CD14-positive monocyte (primary cell): ENCODE results near the gene ARV1. TPM values are rescaled to one million over a fixed set of nuclear protein-coding genes. Genes with fewer than 3 reads are reported as not detected.
"Not testable (repeated sequence)": the region's sequence is repeated elsewhere in the genome, so short reads cannot be mapped to it uniquely, and the experiment has no call there.

Experiments
- DNase-seq, 3 donors: peaks; one replicate each; pipeline ENCODE4 v3.0.0-alpha.2; 2011 to 2022
- H2AFZ ChIP-seq: 2 replicates; pipeline ENCODE4 v1.6.0; 2012; ENCODE audit warnings: mild to moderate bottlenecking, low read depth, low read length, inconsistent platforms; ENCODE audit not compliant: insufficient read depth, poor library complexity, severe bottlenecking
- H3K27ac ChIP-seq, 2 donors: 1 replicate in 1 of 2; 2 replicates in 1 of 2; pipeline ENCODE4 v1.5.1; 2012 to 2013; ENCODE audit warnings: low read length in 2 of 2, control low read depth in 1 of 2, inconsistent platforms in 1 of 2, low read depth in 1 of 2, mild to moderate bottlenecking in 1 of 2
- H3K27me3 ChIP-seq, 2 donors: one replicate each; pipeline versions ENCODE4 v1.6.0 to v1.6.1; 2011 to 2013; ENCODE audit warnings: low read length in 2 of 2; ENCODE audit not compliant: control insufficient read depth in 2 of 2, insufficient read depth in 2 of 2
- H3K36me3 ChIP-seq, 2 donors: replicated peaks in 1 of 2; 1 replicate in 1 of 2; 2 replicates in 1 of 2; pipeline versions ENCODE4 v1.5.1 to v1.6.1; 2012 to 2013; ENCODE audit warnings: low read length in 2 of 2, control low read depth in 1 of 2, inconsistent platforms in 1 of 2, mild to moderate bottlenecking in 1 of 2; ENCODE audit not compliant: insufficient read depth in 2 of 2, control insufficient read depth in 1 of 2
- H3K4me1 ChIP-seq, 2 donors: 1 replicate in 1 of 2; 2 replicates in 1 of 2; pipeline versions ENCODE4 v1.5.1 to v1.6.1; 2012 to 2013; ENCODE audit warnings: low read length in 2 of 2, control low read depth in 1 of 2, inconsistent platforms in 1 of 2, mild to moderate bottlenecking in 1 of 2, moderate library complexity in 1 of 2; ENCODE audit not compliant: insufficient read depth in 2 of 2, control insufficient read depth in 1 of 2
- H3K4me2 ChIP-seq: replicated peaks from 2 replicates; pipeline ENCODE3; 2012; ENCODE audit warnings: low read length, moderate library complexity, mild to moderate bottlenecking; ENCODE audit not compliant: poor library complexity, severe bottlenecking; ENCODE audit errors: extremely low read depth
- H3K4me3 ChIP-seq, 3 experiments: fragments of 200-600 bp in 1 of 3; sonication (generic) in 1 of 3; replicated peaks in 1 of 3; 1 replicate in 2 of 3; 2 replicates in 1 of 3; pipeline ENCODE4 v1.5.1; 2011 to 2013; ENCODE audit warnings: low read length in 3 of 3, mild to moderate bottlenecking in 3 of 3, control low read depth in 2 of 3, low read depth in 2 of 3, inconsistent platforms in 1 of 3, moderate library complexity in 1 of 3
- H3K79me2 ChIP-seq: 2 replicates; pipeline ENCODE4 v1.6.0; 2012; ENCODE audit warnings: mild to moderate bottlenecking, control low read depth, inconsistent platforms, low read length, moderate library complexity; ENCODE audit not compliant: insufficient read depth
- H3K9ac ChIP-seq: 2 replicates; pipeline ENCODE4 v1.6.0; 2017; ENCODE audit warnings: low read length, mild to moderate bottlenecking; ENCODE audit not compliant: insufficient read depth, poor library complexity, severe bottlenecking
- H3K9me3 ChIP-seq, 2 donors: replicated peaks in 1 of 2; 1 replicate in 1 of 2; 2 replicates in 1 of 2; pipeline versions ENCODE4 v1.5.1 to v1.6.1; 2012 to 2013; ENCODE audit warnings: low read length in 2 of 2, control low read depth in 1 of 2; ENCODE audit not compliant: control insufficient read depth in 1 of 2, insufficient read depth in 1 of 2
- H4K20me1 ChIP-seq: 2 replicates; pipeline ENCODE4 v1.6.0; 2012; ENCODE audit warnings: mild to moderate bottlenecking, low read length, control low read depth, moderate library complexity; ENCODE audit not compliant: insufficient read depth
- H3K27ac Mint-ChIP-seq, 7 donors: one replicate each; pipeline ENCODE4 v1.8.0; 2020; ENCODE audit warnings: mild to moderate bottlenecking in 7 of 7, mixed read lengths in 7 of 7, moderate library complexity in 6 of 7, inconsistent platforms in 2 of 7
- H3K27me3 Mint-ChIP-seq, 3 donors: one replicate each; pipeline ENCODE4 v1.8.0; 2021 to 2022; ENCODE audit warnings: low read depth in 3 of 3, mild to moderate bottlenecking in 3 of 3, mixed read lengths in 3 of 3, moderate library complexity in 3 of 3, inconsistent platforms in 1 of 3
- H3K36me3 Mint-ChIP-seq, 2 donors: one replicate each; pipeline ENCODE4 v1.8.0; 2020; ENCODE audit warnings: mixed read lengths in 2 of 2, inconsistent platforms in 1 of 2, mild to moderate bottlenecking in 1 of 2
- H3K4me1 Mint-ChIP-seq: one replicate; pipeline ENCODE4 v1.8.0; 2020; ENCODE audit warnings: mild to moderate bottlenecking, mixed read lengths
- H3K4me3 Mint-ChIP-seq, 2 donors: one replicate each; pipeline ENCODE4 v1.8.0; 2020; ENCODE audit warnings: mild to moderate bottlenecking in 2 of 2, mixed read lengths in 2 of 2, moderate library complexity in 1 of 2
- H3K9me3 Mint-ChIP-seq, 7 donors: one replicate each; pipeline ENCODE4 v1.8.0; 2020 to 2022; ENCODE audit warnings: mixed read lengths in 7 of 7, mild to moderate bottlenecking in 6 of 7, moderate library complexity in 6 of 7, inconsistent platforms in 2 of 7
- WGBS: methylation state at CpG from one replicate; pipeline ENCODE4 v1.1.5; 2013; ENCODE audit warnings: missing lambda C conversion rate; ENCODE audit not compliant: insufficient coverage; 5-methylcytosine and 5-hydroxymethylcytosine counted together
- intact Hi-C, 2 donors: fragments of 100-400 bp; cut with micrococcal nuclease; formaldehyde crosslinking; loops; one replicate each; pipeline versions ENCODE4 v1.15.0 to v1.15.1; 2023
- polyA plus RNA-seq, 3 donors: library from polyadenylated mRNA; depleted of rRNA in 1 of 3; unstranded in 2 of 3; stranded (reverse) in 1 of 3; fragments of 300-500 nt in 2 of 3; fragments of >200 nt in 1 of 3; fragmentation: Illumina TruSeq in 2 of 3; gene quantifications; 1 replicate in 2 of 3; 2 replicates in 1 of 3; pipeline ENCODE4 v1.2.3, GENCODE V29; 2012 to 2021
- TF ChIP-seq, protein P1 (sequence below): fragments of 200-600 bp; IDR thresholded peaks from one replicate; pipeline ENCODE4 v1.8.0; 2022; ENCODE audit warnings: antibody characterized with exemption, mild to moderate bottlenecking

Gene ARV1
- polyA plus RNA-seq, 3 donors: 7.7 to 19.2 (median 15.0) TPM

DNA sequence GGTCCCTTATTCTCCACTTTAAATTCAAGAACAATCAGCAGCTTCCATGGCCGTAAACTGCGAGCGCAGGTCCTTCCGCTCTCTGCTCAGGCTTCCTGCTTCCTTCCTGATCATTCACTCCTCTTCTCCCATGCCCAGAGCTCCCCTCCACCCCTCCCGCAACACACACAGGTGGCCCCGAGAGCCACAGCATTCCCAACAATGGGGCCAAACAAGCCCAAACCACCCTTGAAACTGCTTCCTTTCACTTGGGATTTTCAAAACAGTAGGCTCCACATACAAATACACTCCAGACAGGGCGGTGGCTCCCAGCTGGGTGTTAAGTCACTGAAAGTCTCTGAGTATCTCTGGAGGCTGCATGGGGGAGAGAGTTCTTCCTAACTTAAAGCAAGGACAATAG, 49.8 kb downstream of the ARV1 start:
- no peak for DNase-seq
- no peaks in the 10 kb centered on the region for H3K27me3 ChIP-seq
- Mint-ChIP-seq H3K4me1 (peaks cover 26% of the 10 kb centered on the region), H3K4me3 (peak overlapping the region; percentile 77 to 91), H3K36me3 (peaks cover 6 to 9% of the 10 kb centered on the region in 2 donors), H3K27me3 (peaks cover 2 to 12% (median 2%) of the 10 kb centered on the region in 3 donors), H3K27ac (peak overlapping the region in 3 of 7 donors; percentile 18 to 51 (median 43)), H3K9me3 (peaks cover 0 to 2% (median 0%) of the 10 kb centered on the region in 7 donors)
- H3K9me3 ChIP-seq: no peaks in the 10 kb centered on the region
- H3K27ac ChIP-seq: no peak overlapping the region
- TF ChIP-seq, protein P1, sequence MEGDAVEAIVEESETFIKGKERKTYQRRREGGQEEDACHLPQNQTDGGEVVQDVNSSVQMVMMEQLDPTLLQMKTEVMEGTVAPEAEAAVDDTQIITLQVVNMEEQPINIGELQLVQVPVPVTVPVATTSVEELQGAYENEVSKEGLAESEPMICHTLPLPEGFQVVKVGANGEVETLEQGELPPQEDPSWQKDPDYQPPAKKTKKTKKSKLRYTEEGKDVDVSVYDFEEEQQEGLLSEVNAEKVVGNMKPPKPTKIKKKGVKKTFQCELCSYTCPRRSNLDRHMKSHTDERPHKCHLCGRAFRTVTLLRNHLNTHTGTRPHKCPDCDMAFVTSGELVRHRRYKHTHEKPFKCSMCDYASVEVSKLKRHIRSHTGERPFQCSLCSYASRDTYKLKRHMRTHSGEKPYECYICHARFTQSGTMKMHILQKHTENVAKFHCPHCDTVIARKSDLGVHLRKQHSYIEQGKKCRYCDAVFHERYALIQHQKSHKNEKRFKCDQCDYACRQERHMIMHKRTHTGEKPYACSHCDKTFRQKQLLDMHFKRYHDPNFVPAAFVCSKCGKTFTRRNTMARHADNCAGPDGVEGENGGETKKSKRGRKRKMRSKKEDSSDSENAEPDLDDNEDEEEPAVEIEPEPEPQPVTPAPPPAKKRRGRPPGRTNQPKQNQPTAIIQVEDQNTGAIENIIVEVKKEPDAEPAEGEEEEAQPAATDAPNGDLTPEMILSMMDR: no peak
- H3K4me2 ChIP-seq: peak overlapping the region; percentile 41
- intact Hi-C loops: no loop called here
- no peaks in the 10 kb centered on the region for H3K79me2 ChIP-seq
- 0% methylated on average over 3 of the region's 7 CpGs for WGBS
- no peaks in the 10 kb centered on the region for H4K20me1 ChIP-seq
- H3K9ac ChIP-seq: peak overlapping the region; percentile 2
- H3K4me1 ChIP-seq: peaks cover 18 to 20% of the 10 kb centered on the region in 2 donors
- peak overlapping the region; percentile 64 for H2AFZ ChIP-seq
- H3K36me3 ChIP-seq: no peaks in the 10 kb centered on the region
- peak overlapping the region; percentile 3 to 52 (median 10) for H3K4me3 ChIP-seq

DNA sequence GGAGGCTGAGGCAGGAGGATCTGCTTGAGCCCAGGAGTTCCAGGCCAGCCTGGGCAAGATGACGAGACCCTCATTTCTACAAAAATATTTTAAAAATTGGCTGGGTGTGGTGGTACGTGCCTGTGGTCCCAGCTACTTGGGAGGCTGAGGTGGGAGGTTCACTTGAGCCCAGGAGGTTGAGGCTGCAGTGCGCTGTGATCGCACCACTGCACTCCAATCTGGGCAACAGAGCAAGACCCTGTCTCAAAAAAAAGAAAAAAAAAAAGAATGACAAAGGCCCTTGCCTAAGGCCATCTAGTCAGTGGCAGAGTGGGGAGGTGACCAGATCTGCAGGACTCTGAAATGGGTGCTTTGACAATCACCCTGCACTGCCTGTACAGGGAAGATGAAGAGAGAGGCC, 50.4 kb downstream of the ARV1 start:
- H2AFZ ChIP-seq, intact Hi-C loops, H3K27ac ChIP-seq, H3K4me2 ChIP-seq, H3K27me3 ChIP-seq, DNase-seq, H3K9ac ChIP-seq, H4K20me1 ChIP-seq, H3K79me2 ChIP-seq, H3K9me3 ChIP-seq, H3K9me3 Mint-ChIP-seq, H3K4me3 ChIP-seq, H3K36me3 ChIP-seq, H3K4me3 Mint-ChIP-seq, H3K27ac Mint-ChIP-seq, H3K36me3 Mint-ChIP-seq: not testable (repeated sequence)
- peaks cover 2 to 12% (median 2%) of the 10 kb centered on the region in 3 donors for H3K27me3 Mint-ChIP-seq
- 100% methylated on average over 3 of the region's 4 CpGs for WGBS
- peaks cover 18 to 20% of the 10 kb centered on the region in 2 donors for H3K4me1 ChIP-seq
- peaks cover 26% of the 10 kb centered on the region for H3K4me1 Mint-ChIP-seq
